COLO668 (cell line): Measurements from ENCODE around the gene SLC7A6.

Experiments used
- DNase-seq: peaks from one replicate; lab custom pipeline; 2025; ENCODE audit not compliant: unreplicated experiment; lab: John Stamatoyannopoulos, UW

SLC7A6 gene

DNA sequence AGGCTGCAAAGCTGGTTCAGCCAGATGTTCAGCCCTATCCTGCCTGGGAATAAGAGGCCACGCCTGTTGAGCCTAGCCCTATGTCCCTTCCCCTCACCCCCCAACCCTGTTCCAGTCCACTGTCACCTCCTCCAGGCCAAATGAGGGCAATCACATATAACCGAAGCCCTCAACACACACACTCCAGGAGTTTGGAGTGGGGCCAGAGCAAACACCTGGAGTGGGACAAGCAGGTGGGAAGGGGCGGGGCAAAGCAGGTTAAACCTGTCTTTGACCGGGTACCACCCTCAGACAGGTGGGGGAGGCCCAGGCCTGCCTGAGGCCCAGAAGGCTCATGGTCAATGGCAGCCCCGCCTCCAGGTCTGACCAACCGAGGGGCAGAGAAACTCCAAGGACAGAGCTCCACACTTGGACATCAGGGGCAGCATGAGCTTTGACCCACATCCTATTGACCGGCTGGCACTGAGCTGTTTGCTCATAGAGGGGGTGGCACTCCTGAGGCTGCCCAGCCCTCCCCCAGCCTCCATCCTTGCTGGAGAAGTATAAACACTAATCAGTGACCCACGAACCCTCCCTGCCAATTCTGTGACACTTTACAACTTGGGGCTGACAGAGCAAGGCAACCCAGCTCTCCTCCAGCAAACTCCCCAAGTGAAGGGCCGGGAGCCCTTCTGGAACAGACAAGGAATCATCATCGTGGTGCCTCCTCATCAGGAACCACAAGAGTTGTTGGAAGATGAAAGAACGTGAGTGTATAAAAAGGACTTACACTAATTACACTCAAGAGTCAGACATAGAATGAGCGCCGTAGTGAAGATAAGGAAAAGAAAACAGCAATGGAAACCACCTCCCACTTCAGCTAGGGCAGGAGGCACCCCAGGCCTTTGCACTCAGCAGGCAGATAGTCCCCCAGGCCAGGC, 29.9 kb upstream of the SLC7A6 start:
- DNase-seq = peak; percentile 97

DNA sequence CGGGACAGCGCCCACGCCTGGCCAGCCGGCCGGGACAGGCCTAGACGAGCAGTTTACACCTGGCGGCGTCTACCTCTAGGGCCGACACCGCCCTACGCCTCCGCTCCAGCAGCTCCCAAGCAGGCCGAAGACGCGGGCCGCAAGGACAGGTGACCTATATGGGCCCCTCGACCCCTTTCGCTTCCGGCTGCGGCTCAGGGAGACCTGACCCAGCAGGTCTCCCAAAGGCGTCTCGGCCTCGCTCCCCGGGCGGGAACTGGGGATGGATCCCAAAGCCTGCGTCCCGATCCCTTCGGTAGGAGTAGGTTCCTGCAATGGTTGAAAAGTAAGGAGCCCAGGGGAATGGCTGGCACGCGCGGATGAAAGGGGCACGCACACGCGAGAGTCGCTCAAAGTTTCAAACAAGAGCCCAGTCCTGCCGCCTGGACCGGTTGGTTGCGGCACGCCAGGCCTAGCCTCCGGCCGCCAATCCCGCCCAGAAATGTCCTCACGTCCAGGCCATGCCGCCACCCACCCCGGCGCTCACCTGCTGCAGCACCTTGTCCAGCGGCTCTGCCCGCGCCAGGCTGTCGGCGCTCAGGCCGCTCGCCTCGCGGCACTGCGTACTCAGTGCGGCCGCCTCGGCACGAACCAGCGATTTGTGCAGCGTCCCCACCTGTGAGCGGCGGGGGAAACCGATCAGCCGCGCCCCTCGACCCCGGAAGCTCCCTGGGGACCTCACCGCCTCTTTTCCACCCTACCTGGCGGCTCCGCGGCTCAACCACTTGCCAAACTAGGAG, 29.0 kb upstream of the SLC7A6 start:
- peak; percentile 70 for DNase-seq

DNA sequence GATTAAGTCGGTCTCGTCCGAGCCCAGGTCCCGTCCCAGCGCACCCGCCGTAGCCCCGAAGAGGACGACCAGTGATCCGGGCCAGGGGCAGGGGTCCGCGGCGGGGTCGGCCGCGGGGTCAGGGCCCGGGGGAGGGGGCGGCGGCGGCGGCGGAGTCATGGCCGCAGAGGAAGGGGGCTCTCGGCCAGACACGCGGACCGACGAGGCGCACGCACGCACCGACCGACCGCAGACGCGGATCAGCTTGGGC, 28.5 kb upstream of the SLC7A6 start, which contains the start of gene ESRP2:
Gene ESRP2, minus strand, starts transcription at position 241 of the 250 bp plus-strand sequence. Its CDS starts 82 bp downstream, at position 159.
- no peak for DNase-seq

DNA sequence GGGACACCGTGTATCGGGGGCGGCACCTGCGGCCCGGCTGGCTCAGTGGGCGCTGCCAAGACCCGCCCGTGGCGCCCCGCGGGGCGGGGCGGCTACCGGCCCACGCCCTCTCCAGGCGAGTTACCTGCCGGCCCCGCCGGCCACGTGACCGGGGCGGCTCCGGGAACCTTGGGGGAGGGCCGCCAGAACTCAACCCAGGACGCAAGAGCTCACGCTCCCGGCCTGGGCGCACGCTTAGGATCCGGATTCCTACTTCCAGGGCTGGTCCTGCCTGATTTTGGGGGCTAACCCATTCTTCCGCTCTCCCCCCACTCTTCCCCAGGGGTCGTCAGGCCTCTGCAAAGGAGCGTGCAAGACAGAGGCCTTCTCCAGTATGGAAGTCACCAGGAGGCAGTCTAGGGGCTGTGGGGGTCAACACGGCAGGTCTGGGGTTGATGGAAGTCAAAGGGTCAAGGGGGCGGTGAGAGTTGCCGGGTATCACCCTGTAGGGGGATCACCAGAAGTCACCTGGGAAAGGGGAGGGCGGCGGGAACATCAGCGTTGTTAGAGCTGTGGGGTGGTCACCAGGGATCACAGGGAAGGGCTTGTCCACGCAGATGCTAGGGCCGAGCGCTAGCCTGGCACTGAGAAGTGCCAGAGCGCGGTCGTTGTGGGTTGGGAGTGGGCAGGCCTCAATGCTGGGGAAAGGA, 28.0 kb upstream of the SLC7A6 start:
- peak; percentile 94 for DNase-seq

DNA sequence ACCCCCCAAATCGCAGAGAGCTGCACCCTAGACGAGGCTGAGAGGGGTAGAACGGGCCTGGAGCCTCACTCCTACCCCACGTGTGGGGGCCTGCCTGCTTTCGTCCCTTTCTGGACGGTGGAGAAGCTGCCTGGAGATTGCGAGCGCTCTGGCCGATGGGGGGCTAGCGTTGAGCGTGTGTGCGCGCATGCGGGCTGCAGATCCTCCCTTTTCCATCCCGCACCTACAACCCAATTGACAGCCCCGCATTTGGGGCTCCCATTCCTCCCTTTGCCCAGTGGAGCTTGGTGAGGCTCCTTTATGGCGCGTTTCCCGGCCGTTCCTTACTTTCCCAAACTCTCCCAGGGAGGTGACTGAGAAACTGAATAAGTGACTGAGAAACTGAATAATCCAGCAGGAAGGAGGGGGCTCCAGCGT, 27.5 kb upstream of the SLC7A6 start:
- peak; percentile 49 for DNase-seq

DNA sequence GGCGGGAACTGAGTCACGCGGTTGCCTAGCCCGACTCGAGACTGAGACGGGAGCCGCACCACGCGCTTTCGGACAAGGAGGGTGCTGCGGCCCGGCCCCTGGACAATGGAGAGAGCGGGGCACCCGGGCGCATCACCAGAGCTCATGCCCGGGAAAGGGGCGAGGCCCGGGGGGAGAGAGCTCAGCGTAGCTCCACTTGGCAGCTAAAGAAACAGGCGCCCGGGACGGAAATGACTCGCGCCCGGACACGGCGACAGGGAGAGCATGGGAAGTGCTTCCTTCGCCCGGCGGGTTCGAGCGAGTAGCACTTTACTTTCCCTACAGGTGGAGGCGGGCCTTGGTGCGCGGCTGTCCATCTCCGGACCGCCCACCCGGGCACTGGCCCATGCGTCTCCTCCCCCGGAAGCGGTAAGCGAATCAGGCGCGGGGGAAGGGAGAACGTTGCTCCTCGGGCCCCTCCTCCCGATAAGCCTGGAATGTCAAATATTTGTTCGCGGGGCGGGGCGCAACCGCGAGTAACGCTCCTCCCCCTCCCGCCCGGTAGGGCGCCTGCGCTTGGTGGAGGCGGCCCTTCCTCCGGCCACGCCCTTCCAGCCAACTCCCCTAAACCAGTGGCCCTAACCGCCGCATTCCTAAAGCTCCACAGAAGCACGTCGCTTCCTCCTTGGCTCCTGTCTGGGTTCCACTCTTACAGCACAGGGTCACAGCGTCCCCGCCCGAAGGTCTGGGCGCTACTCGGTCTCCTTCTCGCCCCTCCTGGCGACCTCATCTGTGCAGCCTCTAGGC, 26.9 kb upstream of the SLC7A6 start:
- peak; percentile 99 for DNase-seq

DNA sequence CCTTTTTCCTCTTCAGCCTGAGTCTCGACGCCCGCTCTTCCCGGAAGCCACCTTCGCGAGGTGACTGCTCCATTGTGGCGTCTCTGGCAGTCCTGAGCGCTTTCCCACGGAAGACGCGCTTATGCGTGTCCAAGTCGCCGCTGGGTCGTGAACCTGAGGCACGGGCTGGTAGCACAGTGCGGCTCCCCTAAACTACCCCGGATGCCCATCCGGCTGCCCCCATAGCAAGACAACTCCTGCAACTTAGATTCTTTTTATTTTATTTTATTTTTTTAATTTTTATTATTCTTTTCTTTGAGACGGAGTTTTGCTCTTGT, 26.3 kb upstream of the SLC7A6 start:
- DNase-seq = no peak

DNA sequence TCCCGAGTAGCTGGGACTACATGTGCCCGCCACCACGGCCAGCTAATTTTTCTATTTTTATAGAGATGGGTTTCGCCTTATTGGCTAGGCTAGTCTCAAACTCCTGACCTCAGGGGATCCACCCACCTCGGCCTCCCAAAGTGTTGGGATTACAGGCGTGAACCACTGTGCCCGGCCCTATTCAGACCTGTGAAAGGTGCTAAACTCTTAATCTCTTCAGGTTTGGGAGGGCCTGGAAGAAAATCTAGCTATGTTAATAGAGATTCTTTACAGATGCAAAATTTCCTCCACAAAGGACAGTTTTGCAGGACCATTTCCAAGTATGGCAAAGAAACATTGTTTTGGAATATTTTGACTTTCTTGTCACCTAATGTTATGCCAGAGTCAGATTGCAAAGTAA, 22.2 kb upstream of the SLC7A6 start:
- DNase-seq = no peak

DNA sequence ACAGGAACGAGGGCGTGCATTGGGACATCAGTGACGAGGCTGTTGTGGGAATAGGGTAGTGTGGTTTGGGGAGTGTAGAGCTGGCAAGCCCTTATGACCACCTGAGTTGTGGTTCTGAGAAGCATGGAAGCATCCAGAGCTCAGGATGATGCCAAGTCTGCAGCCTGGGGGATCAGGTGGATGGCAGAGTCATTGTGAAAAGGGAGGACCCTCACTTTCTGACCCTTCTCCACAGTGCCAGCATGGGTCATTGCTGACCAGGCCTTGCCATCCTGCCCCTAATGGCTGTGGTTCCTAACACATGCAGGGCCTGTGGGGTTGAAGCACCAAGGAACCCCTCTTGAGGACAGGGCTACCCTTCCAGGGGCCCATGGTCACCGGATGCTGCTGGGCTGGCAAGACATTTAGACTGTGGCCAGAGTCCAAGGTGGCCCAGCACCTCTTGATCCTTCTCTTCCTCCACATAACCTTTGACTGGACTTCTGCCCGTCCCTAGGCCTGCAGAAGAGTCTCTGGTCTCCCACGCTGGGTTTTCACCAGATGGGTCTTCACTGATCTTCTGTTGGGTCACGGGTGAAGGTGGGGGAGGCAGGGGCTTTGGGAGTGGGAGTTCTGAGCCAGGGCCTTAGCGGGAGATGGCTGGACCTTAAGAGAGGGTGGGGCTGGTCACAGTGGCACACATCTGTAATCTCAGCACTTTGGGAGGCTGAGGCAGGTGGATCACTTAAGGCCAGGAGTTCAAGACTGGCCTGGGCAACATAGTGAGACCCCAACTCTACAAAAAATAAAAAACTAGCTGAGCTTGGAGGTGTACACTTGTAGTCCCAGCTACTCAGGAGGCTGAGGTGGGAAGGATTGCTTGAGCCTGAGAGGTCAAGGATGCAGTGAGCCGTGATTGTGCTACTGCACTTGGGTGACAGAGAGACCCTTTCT, 21.1 kb upstream of the SLC7A6 start:
- DNase-seq = no peak

DNA sequence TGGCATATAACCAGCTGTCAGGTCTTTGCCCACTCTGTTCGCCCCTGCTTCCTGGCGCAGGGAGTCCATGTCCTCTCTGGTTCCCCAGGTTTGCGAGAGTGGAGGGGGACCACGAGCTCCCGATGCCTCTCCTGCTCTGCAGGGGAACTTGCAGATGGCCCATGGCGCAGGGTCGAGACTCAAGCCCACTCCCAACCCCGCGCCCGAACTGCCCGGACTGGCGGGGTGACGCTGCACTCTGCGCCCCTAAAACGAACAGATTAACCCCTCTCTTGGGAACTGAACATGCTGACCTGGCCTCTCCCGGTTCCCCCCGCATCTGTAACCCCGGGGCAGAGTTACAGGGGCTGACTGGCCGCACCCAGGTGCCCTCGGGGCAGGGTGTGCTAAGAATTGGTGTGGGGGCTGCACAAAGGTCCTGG, 19.8 kb upstream of the SLC7A6 start:
- DNase-seq = no peak

DNA sequence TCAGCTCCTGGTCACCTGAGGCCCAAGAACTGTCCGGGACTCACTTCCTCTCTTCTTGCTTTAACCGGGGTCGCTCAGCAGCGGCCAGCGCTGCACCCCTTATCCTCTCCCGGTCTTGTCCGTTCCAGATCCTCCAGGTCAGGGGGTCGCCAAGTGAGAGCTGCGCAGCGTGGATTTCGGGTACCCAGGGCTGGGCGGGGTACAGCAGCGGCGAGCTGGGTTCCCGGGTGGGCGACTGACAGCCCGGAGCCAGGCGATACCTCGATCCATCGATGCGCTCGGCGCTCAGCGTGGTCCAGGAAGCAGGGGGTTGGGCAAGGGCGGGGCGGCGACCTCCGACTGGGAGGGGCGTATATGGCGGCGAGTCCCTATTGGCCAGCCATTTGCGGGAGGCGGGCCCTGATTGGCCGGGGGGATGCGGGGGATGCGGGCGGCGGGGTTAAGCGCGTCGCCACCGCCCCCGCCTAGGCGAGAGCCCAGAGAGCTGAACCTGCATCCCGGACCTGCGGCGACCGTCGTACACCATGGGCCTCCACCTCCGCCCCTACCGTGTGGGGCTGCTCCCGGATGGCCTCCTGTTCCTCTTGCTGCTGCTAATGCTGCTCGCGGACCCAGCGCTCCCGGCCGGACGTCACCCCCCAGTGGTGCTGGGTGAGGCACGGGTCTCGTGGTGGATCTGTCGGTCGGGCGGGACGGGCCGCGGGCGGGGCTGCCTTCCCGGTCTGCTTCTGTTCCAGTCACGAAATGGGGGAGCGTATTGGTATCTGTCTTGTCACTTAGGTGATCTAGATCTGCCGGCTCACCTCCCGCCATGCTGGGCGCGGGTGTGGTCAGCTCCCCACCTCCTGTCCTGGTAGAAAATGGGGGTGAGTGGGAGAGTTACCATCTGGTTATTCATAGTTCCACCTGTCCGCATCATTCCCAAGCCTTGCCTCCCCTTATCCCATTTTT, 19.1 kb upstream of the SLC7A6 start, which contains the start of gene PLA2G15:
Gene PLA2G15, plus strand, starts transcription at position 471 of the 951 bp plus-strand sequence. Its CDS starts 54 bp downstream, at position 525.
- DNase-seq = peak; percentile 96

DNA sequence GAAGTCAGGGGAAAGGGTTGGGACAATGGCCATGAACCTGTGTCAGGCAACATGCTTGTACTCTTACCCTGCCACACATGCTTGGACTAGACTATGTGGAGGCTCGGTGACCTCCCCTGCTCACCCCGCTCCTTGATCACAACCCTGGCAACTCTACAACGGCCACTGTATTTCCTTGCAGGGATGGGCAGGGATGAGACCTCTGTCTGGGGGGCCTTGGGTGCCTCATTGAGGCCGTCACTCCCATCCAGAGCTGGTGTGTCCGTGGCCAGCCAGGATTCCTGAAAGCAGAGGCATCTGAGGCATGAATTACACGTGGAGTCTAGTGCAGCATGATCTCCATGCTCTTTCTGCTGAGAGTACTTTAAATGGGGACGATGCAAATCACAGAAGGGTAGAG, 18.2 kb upstream of the SLC7A6 start:
- DNase-seq = no peak

DNA sequence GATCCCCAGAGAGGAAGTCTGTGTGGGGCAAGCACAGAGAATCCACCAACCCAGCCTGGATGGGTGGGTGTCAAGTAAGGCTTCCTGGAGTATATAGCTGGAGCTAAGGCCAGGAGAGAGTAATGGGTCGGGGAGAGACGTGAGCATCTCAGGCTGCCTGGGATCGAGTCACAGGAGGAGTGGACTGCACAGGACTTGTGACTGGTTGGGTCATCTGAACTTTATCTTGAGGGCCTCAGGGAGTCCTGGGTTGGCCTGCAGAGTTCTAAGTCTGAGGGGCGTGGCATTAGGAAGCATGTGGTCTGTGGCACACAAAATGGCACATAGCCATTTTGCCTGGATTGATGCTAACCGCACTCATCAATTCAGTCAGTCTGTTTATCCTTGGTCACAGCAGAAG, 17.7 kb upstream of the SLC7A6 start:
- no peak for DNase-seq

DNA sequence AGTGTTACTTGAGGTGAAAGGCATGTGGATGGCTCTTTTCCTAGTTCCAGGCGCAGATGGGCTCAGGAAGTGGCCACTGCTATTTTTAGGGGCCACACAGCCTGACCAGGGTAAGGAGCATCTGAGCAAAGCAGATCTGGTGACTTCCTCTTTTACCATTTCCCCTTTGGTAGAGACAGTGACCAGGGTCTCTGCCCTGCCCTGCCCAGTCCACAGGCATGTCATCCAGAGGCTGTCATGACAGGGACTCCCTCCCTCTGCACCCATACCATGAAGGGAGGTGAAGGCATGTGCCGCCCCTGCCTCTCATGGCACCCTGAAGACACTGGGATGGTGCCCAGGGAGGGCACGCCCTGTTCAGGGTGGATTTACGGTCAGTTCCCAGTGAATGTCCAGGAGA, 16.9 kb upstream of the SLC7A6 start:
- DNase-seq = no peak

DNA sequence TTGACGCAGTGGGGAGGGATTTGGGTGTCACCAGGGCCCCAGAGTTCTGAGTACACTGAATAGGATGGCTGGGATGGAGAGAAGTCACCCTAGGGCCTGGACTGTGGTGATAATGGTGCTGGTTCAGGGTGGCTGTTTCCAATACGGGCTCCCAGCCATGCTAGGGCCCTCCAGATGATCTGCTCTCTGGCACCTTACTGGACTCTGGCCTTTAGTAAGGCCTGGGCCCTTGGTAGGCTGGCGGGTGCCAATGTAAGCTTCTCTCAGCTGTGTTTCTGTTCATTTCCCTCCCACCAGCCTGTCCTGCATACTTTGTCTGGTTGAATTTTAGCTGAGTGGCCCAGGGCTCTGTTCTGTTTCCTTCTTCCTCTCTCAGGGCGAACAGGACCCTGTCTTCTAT, 16.4 kb upstream of the SLC7A6 start:
- no peak for DNase-seq

DNA sequence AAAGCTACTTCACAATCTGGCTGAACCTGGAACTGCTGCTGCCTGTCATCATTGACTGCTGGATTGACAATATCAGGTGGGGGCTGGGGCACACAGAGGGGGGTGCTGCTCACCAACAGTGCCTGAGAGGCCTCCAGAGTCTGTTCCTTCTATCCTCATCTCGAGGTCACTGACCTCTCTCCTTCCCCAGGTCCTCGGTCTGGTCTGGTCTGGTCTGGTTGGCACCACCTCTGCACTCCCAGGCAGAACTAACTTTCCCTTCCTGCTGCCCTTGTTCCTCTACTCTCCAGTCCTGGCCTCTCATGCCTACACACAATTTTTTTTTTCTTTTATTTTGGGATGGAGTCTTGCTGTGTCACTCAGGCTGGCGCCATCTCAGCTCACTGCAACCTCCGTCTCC, 15.0 kb upstream of the SLC7A6 start:
- no peak for DNase-seq

DNA sequence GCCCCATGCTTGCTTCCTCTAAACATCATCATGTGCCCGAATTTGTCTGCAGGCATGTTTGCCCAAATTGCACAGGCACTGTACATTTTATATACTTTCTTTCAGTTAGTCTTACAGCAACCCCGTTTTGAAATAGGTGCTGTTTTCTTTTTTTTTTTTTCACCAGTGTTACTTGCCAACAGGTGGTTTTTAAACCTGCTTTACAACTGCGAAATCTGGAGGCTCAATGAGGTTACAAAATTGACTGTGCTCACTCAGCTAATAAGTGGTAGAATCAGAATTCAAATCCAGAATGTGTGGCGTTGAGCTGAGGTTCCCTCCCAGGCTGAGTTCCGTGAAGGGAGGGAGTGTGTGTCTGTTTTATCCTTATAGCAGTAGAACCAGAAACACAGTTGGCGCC, 13.4 kb upstream of the SLC7A6 start:
- no peak for DNase-seq

DNA sequence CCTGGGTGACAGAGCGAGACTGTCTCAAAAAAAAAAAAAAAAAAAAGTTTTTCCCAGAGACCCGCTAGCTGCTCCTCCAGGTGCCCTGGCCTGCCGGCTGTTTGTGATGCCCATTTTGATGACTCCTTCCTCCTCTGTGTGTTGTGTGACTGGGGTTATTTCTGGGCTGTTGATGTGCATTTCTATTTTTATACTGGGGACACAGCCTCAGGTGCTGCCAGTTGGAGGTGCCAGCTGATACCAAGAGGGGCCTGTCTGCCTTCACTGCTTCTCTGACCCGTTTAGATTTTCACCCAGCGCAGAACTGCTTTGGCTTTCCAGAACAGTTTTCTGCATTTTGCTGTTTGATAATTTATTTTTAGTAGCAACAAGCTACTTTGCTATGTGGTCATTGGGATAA, 12.5 kb upstream of the SLC7A6 start:
- DNase-seq = no peak

DNA sequence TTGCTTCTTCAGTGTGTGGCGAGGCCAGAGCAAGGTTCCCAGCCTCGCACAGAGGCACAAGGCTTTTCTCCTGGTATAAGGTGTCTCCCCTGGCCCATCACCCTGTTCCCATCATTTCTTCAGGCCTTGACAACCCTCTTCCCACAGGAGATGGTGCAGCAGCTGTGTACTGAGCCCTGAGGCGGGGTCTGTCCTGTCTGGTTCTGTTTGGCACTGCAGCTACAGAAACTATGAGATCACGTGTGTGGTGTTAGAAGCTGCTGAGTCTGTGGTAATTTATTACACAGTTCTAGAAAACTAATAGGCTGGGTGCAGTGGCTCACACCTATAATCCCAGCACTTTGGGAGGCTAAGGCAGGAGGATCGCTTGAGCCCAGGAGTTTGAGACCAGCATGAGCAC, 11.9 kb upstream of the SLC7A6 start:
- DNase-seq = no peak
